Psoas muscle (tissue), 8 donors: ENCODE measurements around the gene DEPDC7. TPM values are rescaled to one million over a fixed set of nuclear protein-coding genes. Genes with fewer than 3 reads are reported as not detected.

Source experiments
- ATAC-seq, 4 donors: fragments of 200-7000 bp; cut with Tn5 transposase; one replicate each; pipeline ENCODE4 v1.9.1; 2020; ENCODE audit warnings: moderate library complexity in 3 of 4, mild to moderate bottlenecking in 2 of 4
- DNase-seq, 2 donors: peaks; one replicate each; pipeline ENCODE4 v3.0.0-alpha.2; 2020
- H3K27ac ChIP-seq: fragments of 200-600 bp; one replicate; pipeline ENCODE4 v1.8.0; 2022
- H3K27me3 ChIP-seq, 3 donors: fragments of 200-600 bp in 1 of 3; one replicate each; pipeline versions ENCODE4 v1.6.1 to v1.8.0; 2013 to 2022; ENCODE audit warnings: low read length in 2 of 3, mild to moderate bottlenecking in 2 of 3, moderate library complexity in 1 of 3; ENCODE audit not compliant: insufficient read depth in 3 of 3
- H3K36me3 ChIP-seq, 2 donors: fragments of 200-600 bp in 1 of 2; one replicate each; pipeline versions ENCODE4 v1.6.1 to v1.8.0; 2013 to 2022; ENCODE audit warnings: low read depth in 1 of 2, mild to moderate bottlenecking in 1 of 2, moderate library complexity in 1 of 2; ENCODE audit not compliant: insufficient read depth in 1 of 2
- H3K4me1 ChIP-seq: fragments of 200-600 bp; one replicate; pipeline ENCODE4 v1.8.0; 2022
- H3K4me3 ChIP-seq: fragments of 200-600 bp; one replicate; pipeline ENCODE4 v1.8.0; 2022; ENCODE audit warnings: mild to moderate bottlenecking
- H3K9me3 ChIP-seq: fragments of 200-600 bp; one replicate; pipeline ENCODE4 v1.8.0; 2022
- WGBS, 3 donors: extraction: QIAGEN DNeasy Blood & Tissue Kit; methylation state at CpG; one replicate each; pipeline versions ENCODE4 v1.1.6 to v1.1.7; 2013; 5-methylcytosine and 5-hydroxymethylcytosine counted together
- intact Hi-C, 2 donors: fragments of 100-400 bp; cut with DNase I; formaldehyde crosslinking; loops; one replicate each; pipeline versions ENCODE4 v1.11.0 to v1.14.2; 2022
- polyA plus RNA-seq, 3 donors: library from polyadenylated mRNA; stranded (reverse); fragments of 200-250 nt; gene quantifications; one replicate each; pipeline ENCODE4 v1.2.3, GENCODE V29; 2013
- total RNA-seq, 4 donors: library from RNA; stranded (reverse); fragmentation: NEBNext Ultra II Directional in 2 of 4; extraction: Animal tissue kit (Norgen Biotek cat#: 25700) in 2 of 4; gene quantifications; one replicate each; pipeline versions ENCODE4 v1.2.1 to v1.2.4, GENCODE V29; 2021 to 2023
- TF ChIP-seq, protein P1 (sequence below): fragments of 200-600 bp; IDR thresholded peaks from one replicate; pipeline ENCODE4 v1.8.0; 2022; ENCODE audit warnings: antibody characterized with exemption
- donor health status: healthy with polysubstance abuse.
- donor health status: DM: no; HTN: no; CAD: no; lungs with moderate emphysema.
- donor health status: Bipolar disorder and iron deficiency.
- donor health status: healthy.
- donor health status: DM: yes; HTN: yes; CAD: no.
- donor health status: DM: no; HTN: no; CAD: no.
- donor health status: DM: no; HTN: no; CAD: no.
- donor health status: DM: yes; HTN: yes; CAD: no.

DEPDC7 gene
- total and polyA plus RNA-seq, 7 donors = 1.5 to 6.3 (median 3.2) TPM

DNA sequence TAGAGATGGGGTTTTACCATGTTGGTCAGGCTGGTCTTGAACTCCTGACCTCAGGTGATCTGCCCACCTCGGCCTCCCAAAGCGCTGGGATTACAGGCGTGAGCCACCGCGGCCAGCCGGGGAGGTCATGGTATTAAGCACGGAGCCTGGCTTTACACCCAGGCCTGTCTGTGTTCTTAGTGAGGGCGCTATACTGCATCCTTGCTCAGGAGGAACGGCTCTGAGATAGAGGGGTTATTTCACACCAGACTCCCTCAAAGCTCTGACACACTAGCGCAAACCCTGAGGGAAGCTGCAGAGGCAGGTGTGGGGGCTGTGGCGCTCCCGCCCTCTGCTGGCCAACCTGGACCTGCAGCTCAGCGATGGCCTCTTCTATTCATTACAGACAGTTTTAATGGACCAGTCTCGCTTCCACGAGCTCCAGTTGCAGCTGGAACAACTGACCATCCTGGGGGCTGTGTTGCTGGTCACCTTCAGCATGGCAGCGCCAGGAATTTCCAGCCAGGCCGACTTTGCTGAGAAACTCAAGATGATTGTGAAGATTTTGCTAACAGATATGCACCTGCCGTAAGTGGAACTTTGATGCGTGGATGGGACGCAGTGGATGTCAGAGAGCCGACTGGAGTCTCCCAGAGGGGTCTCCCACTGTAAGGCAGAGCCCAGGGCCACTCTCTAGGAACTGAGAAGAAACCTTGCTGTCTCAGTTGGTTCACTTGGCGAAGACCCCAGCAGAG lies 49.9 kb downstream of the DEPDC7 start:
- TF ChIP-seq, protein P1, sequence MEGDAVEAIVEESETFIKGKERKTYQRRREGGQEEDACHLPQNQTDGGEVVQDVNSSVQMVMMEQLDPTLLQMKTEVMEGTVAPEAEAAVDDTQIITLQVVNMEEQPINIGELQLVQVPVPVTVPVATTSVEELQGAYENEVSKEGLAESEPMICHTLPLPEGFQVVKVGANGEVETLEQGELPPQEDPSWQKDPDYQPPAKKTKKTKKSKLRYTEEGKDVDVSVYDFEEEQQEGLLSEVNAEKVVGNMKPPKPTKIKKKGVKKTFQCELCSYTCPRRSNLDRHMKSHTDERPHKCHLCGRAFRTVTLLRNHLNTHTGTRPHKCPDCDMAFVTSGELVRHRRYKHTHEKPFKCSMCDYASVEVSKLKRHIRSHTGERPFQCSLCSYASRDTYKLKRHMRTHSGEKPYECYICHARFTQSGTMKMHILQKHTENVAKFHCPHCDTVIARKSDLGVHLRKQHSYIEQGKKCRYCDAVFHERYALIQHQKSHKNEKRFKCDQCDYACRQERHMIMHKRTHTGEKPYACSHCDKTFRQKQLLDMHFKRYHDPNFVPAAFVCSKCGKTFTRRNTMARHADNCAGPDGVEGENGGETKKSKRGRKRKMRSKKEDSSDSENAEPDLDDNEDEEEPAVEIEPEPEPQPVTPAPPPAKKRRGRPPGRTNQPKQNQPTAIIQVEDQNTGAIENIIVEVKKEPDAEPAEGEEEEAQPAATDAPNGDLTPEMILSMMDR = peak; percentile 81
- 62 to 69% (median 67%) methylated on average over 22 of the region's 22 CpGs for WGBS, 3 donors
- H3K4me3 ChIP-seq = no peak overlapping the region
- H3K27me3 ChIP-seq = no peaks in the 10 kb centered on the region
- peak; percentile 79 to 95 (median 88) for ATAC-seq
- no peaks in the 10 kb centered on the region for H3K4me1 ChIP-seq
- intact Hi-C loops = loop anchor here (2.0 to 10.0 kb wide), 2 partner anchors 105 to 261 kb away; no protein-coding TSS in a partner anchor
- H3K36me3 ChIP-seq = peaks cover 6 to 82% of the 10 kb centered on the region in 2 donors
- no peaks in the 10 kb centered on the region for H3K9me3 ChIP-seq
- no peak overlapping the region for H3K27ac ChIP-seq
- DNase-seq = peak; percentile 54 to 76

DNA sequence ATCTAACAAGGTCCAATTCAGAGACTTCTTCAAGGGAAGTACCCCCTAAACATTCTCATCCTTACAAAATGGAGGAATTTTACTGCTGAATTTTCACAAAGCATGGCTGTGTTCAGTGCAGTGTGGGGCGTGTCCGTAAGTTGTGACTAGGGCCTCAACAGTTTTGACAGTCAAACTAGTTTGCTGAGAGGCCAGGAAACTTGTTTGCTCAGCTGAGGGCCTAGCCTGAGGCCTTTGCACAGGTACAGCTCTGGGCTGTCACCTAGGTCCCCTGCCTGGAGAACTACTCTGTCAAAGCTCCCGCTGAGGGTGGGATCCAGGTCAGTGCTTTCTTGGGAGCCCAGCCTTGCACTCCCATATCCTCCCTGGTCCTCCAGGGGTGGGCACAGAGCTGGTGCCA lies 51.6 kb downstream of the DEPDC7 start:
- no peak overlapping the region for H3K4me3 ChIP-seq
- TF ChIP-seq, protein P1 = no peak
- no peak overlapping the region for H3K27ac ChIP-seq
- DNase-seq (no peak), ATAC-seq (no peak)
- intact Hi-C loops = loop anchor here in 1 of 2 donors (10.0 kb wide), 1 partner anchor 262 kb away; no protein-coding TSS in a partner anchor
- no peaks in the 10 kb centered on the region for H3K4me1 ChIP-seq
- no peaks in the 10 kb centered on the region for H3K27me3 ChIP-seq
- H3K36me3 ChIP-seq = peaks cover 8 to 82% of the 10 kb centered on the region in 2 donors
- 95 to 99% (median 96%) methylated on average over 3 of the region's 3 CpGs for WGBS, 3 donors
- no peaks in the 10 kb centered on the region for H3K9me3 ChIP-seq

DNA sequence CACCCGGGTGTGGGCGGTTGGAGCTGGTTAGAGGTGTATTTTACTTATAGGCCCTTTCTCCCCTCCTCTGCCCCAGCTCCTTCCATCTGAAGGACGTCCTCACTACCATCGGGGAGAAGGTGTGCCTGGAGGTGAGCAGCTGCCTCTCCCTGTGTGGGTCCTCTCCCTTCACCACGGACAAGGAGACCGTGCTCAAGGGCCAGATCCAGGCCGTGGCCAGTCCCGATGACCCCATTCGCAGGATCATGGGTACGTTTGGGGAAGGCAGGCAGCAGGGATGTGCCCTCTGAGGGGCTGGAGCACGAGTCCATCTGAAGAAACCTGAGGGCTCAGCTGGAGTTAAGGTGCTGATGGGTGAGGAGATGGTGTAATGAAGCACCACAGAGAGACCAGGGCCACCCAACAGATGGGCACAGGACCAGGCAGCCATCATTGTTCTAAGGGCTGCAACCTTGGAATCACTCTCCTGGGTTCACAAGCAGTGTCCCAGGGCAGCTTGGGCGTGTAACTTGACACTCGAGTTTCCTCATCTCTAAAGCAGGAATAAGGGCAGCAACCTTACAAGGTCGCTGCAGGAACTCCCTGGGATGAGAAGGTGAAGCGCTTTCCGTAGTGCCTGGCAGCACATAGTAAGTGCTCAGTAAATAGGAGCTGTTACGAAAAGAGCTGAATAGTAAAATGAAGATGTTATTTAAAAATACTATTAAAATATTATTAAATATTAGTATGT lies 53.1 kb downstream of the DEPDC7 start:
- no peak overlapping the region for H3K27ac ChIP-seq
- no peak overlapping the region for H3K4me3 ChIP-seq
- DNase-seq (no peak), ATAC-seq (no peak)
- H3K27me3 ChIP-seq = no peaks in the 10 kb centered on the region
- 94 to 96% (median 96%) methylated on average over 17 of the region's 17 CpGs for WGBS, 3 donors
- TF ChIP-seq, protein P1 = no peak
- no peaks in the 10 kb centered on the region for H3K9me3 ChIP-seq
- peaks cover 10 to 82% of the 10 kb centered on the region in 2 donors for H3K36me3 ChIP-seq
- no peaks in the 10 kb centered on the region for H3K4me1 ChIP-seq
- intact Hi-C loops = loop anchor here in 1 of 2 donors (10.0 kb wide), 1 partner anchor 264 kb away; no protein-coding TSS in a partner anchor

DNA sequence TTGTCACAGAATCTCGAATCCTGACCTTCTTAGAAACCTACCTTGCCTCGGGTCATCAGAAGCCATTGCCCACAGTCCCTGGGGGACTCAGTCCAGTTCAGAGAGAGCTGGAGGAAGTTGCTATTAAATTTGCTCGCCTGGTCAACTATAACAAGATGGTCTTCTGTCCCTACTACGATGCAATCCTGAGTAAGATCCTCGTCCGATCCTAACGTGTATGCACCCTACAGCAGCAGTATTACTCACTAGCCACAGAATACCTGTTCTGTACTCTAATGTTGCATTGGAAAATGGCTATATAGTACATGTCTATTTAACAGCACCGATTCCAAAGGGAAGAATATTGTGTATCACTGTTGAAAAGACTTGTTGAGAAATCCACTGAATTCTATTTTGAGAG lies 56.8 kb downstream of the DEPDC7 start:
- H3K9me3 ChIP-seq = no peaks in the 10 kb centered on the region
- H3K36me3 ChIP-seq = peaks cover 13 to 95% of the 10 kb centered on the region in 2 donors
- TF ChIP-seq, protein P1 = no peak
- WGBS, 3 donors = 81 to 84% (median 82%) methylated on average over 8 of the region's 8 CpGs
- no peak for ATAC-seq
- H3K27ac ChIP-seq = no peak overlapping the region
- DNase-seq = no peak
- no peaks in the 10 kb centered on the region for H3K27me3 ChIP-seq
- H3K4me3 ChIP-seq = no peak overlapping the region
- H3K4me1 ChIP-seq = no peaks in the 10 kb centered on the region
- intact Hi-C loops = no loop called here

Other genes starting within 250 kb of the DEPDC7 start
- not detected for gene CCDC73, start 221.2 kb upstream of the DEPDC7 start, total RNA-seq
- under 1 TPM in 1 of 3 donors, not detected in 2; 0.01 TPM for gene CCDC73, start 221.2 kb upstream of the DEPDC7 start, polyA plus RNA-seq
- gene PRRG4, start 186.0 kb upstream of the DEPDC7 start, total RNA-seq = under 1 TPM; 0.08 to 0.40 (median 0.25) TPM
- under 1 TPM; 0.05 to 0.58 (median 0.13) TPM for gene PRRG4, start 186.0 kb upstream of the DEPDC7 start, polyA plus RNA-seq
- gene QSER1, start 123.1 kb upstream of the DEPDC7 start, total RNA-seq = 10 to 100 TPM; 11.8 to 19.3 (median 15.6) TPM
- 1 to 10 TPM; 2.4 to 6.4 (median 3.3) TPM for gene QSER1, start 123.1 kb upstream of the DEPDC7 start, polyA plus RNA-seq
- gene TCP11L1, start 23.7 kb downstream of the DEPDC7 start, total RNA-seq = 1 to 10 TPM; 4.6 to 7.9 (median 6.3) TPM
- gene TCP11L1, start 23.7 kb downstream of the DEPDC7 start, polyA plus RNA-seq = 1 to 10 TPM; 2.0 to 4.5 (median 2.2) TPM
- 10 to 100 TPM; 10.7 to 18.0 (median 13.4) TPM for gene CSTF3, start 145.6 kb downstream of the DEPDC7 start, total RNA-seq
- gene CSTF3, start 145.6 kb downstream of the DEPDC7 start, polyA plus RNA-seq = 10 to 100 TPM; 10.7 to 32.3 (median 21.1) TPM
- gene HIPK3, start 241.5 kb downstream of the DEPDC7 start, total RNA-seq = 100 to 1,000 TPM; 119 to 155 (median 134) TPM
- 10 to 100 TPM in 2 of 3 donors, 1 to 10 TPM in 1; 7.8 to 64.2 (median 25.5) TPM for gene HIPK3, start 241.5 kb downstream of the DEPDC7 start, polyA plus RNA-seq